Pancreas (tissue), 10 donors: ENCODE results near the gene SLIT1. TPM values are rescaled to one million over a fixed set of nuclear protein-coding genes. Genes with fewer than 3 reads are reported as not detected.

Experiments used
- ATAC-seq, 4 donors: fragments of 200-7000 bp; cut with Tn5 transposase; one replicate each; pipeline versions ENCODE4 v1.8.0 to v1.9.1; 2020; ENCODE audit warnings: mild to moderate bottlenecking in 4 of 4, moderate library complexity in 4 of 4
- DNase-seq, 6 donors: peaks; one replicate each; pipeline ENCODE4 v3.0.0-alpha.2; 2020
- FAIRE-seq: peaks from 2 replicates; lab custom pipeline; 2012; peaks lifted over from hg19 to GRCh38; lab: Jason Lieb, UNC
- H3K27ac ChIP-seq, 4 donors: fragments of 200-600 bp; sonication (generic); 1 replicate in 3 of 4; 2 replicates in 1 of 4; pipeline versions ENCODE4 v1.5.0 to v1.8.0; 2020
- H3K27me3 ChIP-seq, 4 donors: fragments of 200-600 bp; one replicate each; pipeline ENCODE4 v1.8.0; 2021
- H3K36me3 ChIP-seq, 3 donors: fragments of 200-600 bp; sonication (generic) in 1 of 3; one replicate each; pipeline versions ENCODE4 v1.5.0 to v1.8.0; 2020 to 2021
- H3K4me1 ChIP-seq, 3 donors: fragments of 200-600 bp; one replicate each; pipeline ENCODE4 v1.8.0; 2021
- H3K4me3 ChIP-seq, 4 donors: fragments of 200-600 bp; sonication (generic) in 2 of 4; one replicate each; pipeline versions ENCODE4 v1.5.0 to v1.8.0; 2020 to 2021
- H3K9me3 ChIP-seq, 4 donors: fragments of 200-600 bp; one replicate each; pipeline ENCODE4 v1.8.0; 2021
- WGBS, 2 donors: extraction: QIAGEN DNeasy Blood & Tissue Kit; methylation state at CpG; one replicate each; pipeline ENCODE4 v1.1.7; 2013; 5-methylcytosine and 5-hydroxymethylcytosine counted together
- intact Hi-C, 3 donors: fragments of 100-400 bp; cut with DNase I; formaldehyde crosslinking; loops; one replicate each; pipeline versions ENCODE4 v1.11.1 to v1.14.2; 2022
- polyA plus RNA-seq, 2 donors: library from polyadenylated mRNA; stranded (reverse); fragments of 200-250 nt; gene quantifications; one replicate each; pipeline ENCODE4 v1.2.3, GENCODE V29; 2013
- total RNA-seq, 6 donors: library from RNA; stranded (reverse); fragmentation: NEBNext Ultra II Directional in 4 of 6; extraction: Animal tissue kit (Norgen Biotek cat#: 25700) in 4 of 6; gene quantifications; one replicate each; pipeline versions ENCODE4 v1.2.1 to v1.2.4, GENCODE V29; 2021 to 2023
- TF ChIP-seq, protein P1 (sequence below), 4 donors: fragments of 200-600 bp; sonication (generic) in 3 of 4; IDR thresholded peaks; one replicate each; pipeline versions ENCODE4 v1.5.0 to v1.8.0; 2021; ENCODE audit warnings: antibody characterized with exemption in 4 of 4
- donor health status: healthy with polysubstance abuse.
- donor health status: DM: no; HTN: no; CAD: no; lungs with moderate emphysema.
- donor health status: DM: no; HTN: no; CAD: no.
- donor health status: control.
- donor health status: control.
- donor health status: Bipolar disorder and iron deficiency.
- donor health status: DM: yes; HTN: yes; CAD: no.
- donor health status: DM: no; HTN: no; CAD: no.
- donor health status: DM: no; HTN: no; CAD: no.
- donor health status: DM: yes; HTN: yes; CAD: no.

Gene SLIT1
- total and polyA plus RNA-seq, 8 donors, result 0.23 to 2.8 (median 0.89) TPM

DNA sequence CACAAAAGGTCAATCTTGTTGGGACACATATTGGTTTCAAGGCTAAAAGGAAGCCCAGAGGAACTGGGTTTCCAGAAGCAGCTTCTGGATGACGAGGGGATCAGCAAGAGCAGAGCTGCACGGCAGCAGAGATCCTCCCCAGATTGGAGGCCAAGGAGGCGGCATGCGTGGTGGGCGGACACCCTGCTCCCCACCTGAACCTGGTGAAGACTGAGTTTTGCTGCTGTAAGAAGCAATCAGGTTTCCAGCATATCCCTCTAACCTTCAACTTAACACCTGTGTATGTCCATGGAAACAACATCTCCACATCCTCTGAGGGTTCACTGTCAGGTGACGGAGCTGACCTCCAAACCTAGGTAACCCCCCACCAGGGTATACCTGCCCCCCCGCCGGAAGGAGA, 35.1 kb downstream of the SLIT1 start:
- WGBS, 2 donors, result 64 to 76% methylated on average over 8 of the region's 8 CpGs
- FAIRE-seq (no peak), ATAC-seq (no peak), DNase-seq (no peak)
- intact Hi-C loops, result no loop called here
- H3K27me3 ChIP-seq, result no peaks in the 10 kb centered on the region
- H3K9me3 ChIP-seq, result no peaks in the 10 kb centered on the region
- no peaks in the 10 kb centered on the region for H3K4me1 ChIP-seq
- TF ChIP-seq, protein P1, sequence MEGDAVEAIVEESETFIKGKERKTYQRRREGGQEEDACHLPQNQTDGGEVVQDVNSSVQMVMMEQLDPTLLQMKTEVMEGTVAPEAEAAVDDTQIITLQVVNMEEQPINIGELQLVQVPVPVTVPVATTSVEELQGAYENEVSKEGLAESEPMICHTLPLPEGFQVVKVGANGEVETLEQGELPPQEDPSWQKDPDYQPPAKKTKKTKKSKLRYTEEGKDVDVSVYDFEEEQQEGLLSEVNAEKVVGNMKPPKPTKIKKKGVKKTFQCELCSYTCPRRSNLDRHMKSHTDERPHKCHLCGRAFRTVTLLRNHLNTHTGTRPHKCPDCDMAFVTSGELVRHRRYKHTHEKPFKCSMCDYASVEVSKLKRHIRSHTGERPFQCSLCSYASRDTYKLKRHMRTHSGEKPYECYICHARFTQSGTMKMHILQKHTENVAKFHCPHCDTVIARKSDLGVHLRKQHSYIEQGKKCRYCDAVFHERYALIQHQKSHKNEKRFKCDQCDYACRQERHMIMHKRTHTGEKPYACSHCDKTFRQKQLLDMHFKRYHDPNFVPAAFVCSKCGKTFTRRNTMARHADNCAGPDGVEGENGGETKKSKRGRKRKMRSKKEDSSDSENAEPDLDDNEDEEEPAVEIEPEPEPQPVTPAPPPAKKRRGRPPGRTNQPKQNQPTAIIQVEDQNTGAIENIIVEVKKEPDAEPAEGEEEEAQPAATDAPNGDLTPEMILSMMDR (IDR thresholded peaks at IDR 0.05), result no peak
- H3K4me3 ChIP-seq, result no peak overlapping the region
- no peak overlapping the region for H3K27ac ChIP-seq
- no peaks in the 10 kb centered on the region for H3K36me3 ChIP-seq

DNA sequence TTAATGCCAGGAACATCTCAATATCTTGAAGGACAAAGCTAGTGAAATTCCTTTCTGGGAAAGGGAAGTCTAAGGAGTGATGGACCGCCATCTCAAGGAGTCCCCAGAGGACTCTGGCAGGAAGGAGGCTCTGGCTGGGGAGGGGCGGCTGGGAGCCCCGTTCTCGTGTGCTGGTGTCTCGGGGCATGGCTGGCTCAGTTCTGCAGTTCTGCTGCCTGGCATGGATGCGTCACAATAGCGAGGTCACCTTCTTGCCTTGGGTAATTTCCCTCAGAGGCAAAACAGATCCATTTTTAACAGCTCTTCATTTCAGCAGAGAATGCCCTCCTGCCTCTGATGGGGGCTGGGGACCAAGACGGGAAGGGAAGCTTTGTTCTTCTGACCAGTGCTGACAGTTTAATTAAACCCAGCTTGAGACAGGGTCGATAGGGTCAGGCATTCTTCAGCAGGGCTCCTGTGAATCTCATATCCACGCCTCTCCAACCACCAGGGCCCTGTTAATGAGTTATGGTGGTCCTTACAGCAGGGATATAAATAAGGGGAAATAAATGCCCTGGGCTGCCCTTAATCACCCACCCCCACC, 35.7 kb downstream of the SLIT1 start:
- Histone ChIP-seq H3K36me3 (no peaks in the 10 kb centered on the region), H3K4me1 (no peaks in the 10 kb centered on the region), H3K9me3 (no peaks in the 10 kb centered on the region), H3K4me3 (no peak overlapping the region), H3K27ac (no peak overlapping the region), H3K27me3 (no peaks in the 10 kb centered on the region)
- TF ChIP-seq, protein P1 (IDR thresholded peaks at IDR 0.05), result no peak
- 49 to 61% methylated on average over 10 of the region's 10 CpGs for WGBS, 2 donors
- DNase-seq (no peak), ATAC-seq (no peak), FAIRE-seq (no peak)
- intact Hi-C loops, result no loop called here

DNA sequence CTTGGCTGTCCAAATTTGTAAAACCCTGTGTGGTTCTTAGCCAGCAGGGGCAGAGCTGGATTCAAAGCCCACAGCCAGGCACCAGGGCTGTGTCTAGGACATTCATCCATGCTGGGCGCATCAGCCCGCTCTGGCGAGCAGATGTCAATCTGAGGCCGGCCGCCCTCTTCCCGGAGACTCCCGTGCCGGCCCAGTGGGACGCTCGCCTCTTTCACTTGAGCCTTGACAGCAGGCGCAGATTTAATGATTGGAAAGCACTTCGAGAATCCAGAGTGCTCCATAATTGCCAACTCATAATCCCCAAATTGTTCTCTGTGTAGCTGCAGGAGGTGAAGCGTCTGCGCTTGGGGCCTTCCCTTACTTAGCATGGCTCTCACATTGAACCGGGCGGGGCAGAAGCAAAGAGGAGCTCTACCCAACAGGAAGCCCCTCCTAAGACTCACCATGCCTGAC, 36.7 kb downstream of the SLIT1 start:
- Histone ChIP-seq H3K27ac (no peak overlapping the region), H3K27me3 (no peaks in the 10 kb centered on the region), H3K36me3 (no peaks in the 10 kb centered on the region), H3K4me1 (no peaks in the 10 kb centered on the region), H3K4me3 (no peak overlapping the region), H3K9me3 (no peaks in the 10 kb centered on the region)
- no peak for DNase-seq
- ATAC-seq, result no peak
- TF ChIP-seq, protein P1 (IDR thresholded peaks at IDR 0.05), result no peak
- intact Hi-C loops, result no loop called here
- 83 to 87% methylated on average over 16 of the region's 16 CpGs for WGBS, 2 donors
- FAIRE-seq, result no peak

DNA sequence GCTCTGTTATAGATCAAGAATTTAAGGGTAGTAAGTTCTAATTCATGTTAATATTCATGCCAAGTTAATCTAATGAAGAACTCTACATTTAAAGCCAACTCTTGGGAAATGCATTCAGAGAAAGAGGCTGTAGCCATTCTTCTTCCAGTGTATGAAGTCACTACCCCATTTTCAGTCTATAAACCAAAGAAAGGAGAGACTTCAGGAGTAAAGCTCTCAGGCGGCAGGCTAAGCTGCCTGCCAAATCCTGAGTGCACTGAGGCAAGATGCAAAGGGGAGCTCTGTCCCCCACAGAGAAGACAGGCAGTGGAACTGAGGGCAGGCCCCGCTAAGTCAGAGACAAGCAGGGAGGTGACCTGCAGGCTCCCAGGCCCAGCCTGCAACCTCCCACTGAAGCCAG, 41.5 kb downstream of the SLIT1 start:
- Histone ChIP-seq H3K27ac (no peak overlapping the region), H3K9me3 (no peaks in the 10 kb centered on the region), H3K36me3 (no peaks in the 10 kb centered on the region), H3K4me1 (no peaks in the 10 kb centered on the region), H3K4me3 (no peak overlapping the region), H3K27me3 (no peaks in the 10 kb centered on the region)
- 64 to 77% methylated on average over 2 of the region's 2 CpGs for WGBS, 2 donors
- no peak for ATAC-seq
- intact Hi-C loops, result no loop called here
- no peak for DNase-seq
- no peak for FAIRE-seq
- TF ChIP-seq, protein P1 (IDR thresholded peaks at IDR 0.05), result no peak

DNA sequence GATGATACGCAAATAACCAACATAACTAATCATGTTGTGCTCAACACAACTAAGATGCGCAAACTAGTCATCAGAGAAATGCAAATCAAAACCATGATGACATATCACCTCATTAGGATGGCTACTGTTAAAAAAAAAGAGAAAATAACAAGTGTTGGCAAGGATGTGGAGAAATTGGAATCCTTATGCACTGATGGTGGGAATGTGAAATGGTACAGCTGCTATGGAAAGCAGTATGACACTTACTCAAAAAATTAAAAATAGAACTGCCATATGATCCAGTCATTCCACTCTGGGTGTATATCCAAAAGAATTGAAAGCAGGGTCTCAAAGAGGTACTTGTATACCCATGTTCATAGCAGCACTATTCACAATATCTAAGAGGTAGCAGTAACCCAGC, 42.9 kb downstream of the SLIT1 start:
- no peak for FAIRE-seq

More for the DNA sequence above, 42.9 kb downstream of the SLIT1 start:
- TF ChIP-seq, protein P1 (IDR thresholded peaks at IDR 0.05), result no peak
- ATAC-seq (no peak), DNase-seq (no peak)
- Histone ChIP-seq H3K4me1 (no peaks in the 10 kb centered on the region), H3K27ac (no peak overlapping the region), H3K9me3 (no peaks in the 10 kb centered on the region), H3K27me3 (no peaks in the 10 kb centered on the region), H3K36me3 (no peaks in the 10 kb centered on the region), H3K4me3 (no peak overlapping the region)
- intact Hi-C loops, result no loop called here
- WGBS, 2 donors, result 91 to 93% methylated on average over 2 of the region's 2 CpGs
